ENCODE measurements around the gene NUCB2.
"Not testable (repeated sequence)": the region's sequence is repeated elsewhere in the genome, so short reads cannot be mapped to it uniquely, and the experiment has no call there.

The NUCB2 gene

GRCh38 chr11:17256512-17256911 lies 20.0 kb upstream of the NUCB2 start:
- Histone ChIP-seq H3K9me3 (ENCODE audit: low read length) (no peaks in the 10 kb centered on the region), H3K4me3 (ENCODE audit: low read length) (no peak overlapping the region), H2AFZ (ENCODE audit: low read depth, low read length) (no peak overlapping the region), H3K4me1 (ENCODE audit: insufficient read depth, low read length) (no peaks in the 10 kb centered on the region), H3K36me3 (ENCODE audit: insufficient read depth, low read length) (no peaks in the 10 kb centered on the region), H3K27me3 (ENCODE audit: insufficient read depth, low read length) (no peaks in the 10 kb centered on the region)

GRCh38 chr11:17257196-17257595 lies 19.3 kb upstream of the NUCB2 start:
- Histone ChIP-seq H3K9me3 (ENCODE audit: low read length) (no peaks in the 10 kb centered on the region), H3K4me1 (ENCODE audit: insufficient read depth, low read length) (no peaks in the 10 kb centered on the region), H3K4me3 (ENCODE audit: low read length) (no peak overlapping the region)

GRCh38 chr11:17258670-17259069 lies 17.9 kb upstream of the NUCB2 start:
- Histone ChIP-seq H3K4me3 (ENCODE audit: low read length) (no peak overlapping the region), H2AFZ (ENCODE audit: low read depth, low read length) (no peak overlapping the region), H3K4me1 (ENCODE audit: insufficient read depth, low read length) (no peaks in the 10 kb centered on the region), H3K36me3 (ENCODE audit: insufficient read depth, low read length) (no peaks in the 10 kb centered on the region), H3K27me3 (ENCODE audit: insufficient read depth, low read length) (no peaks in the 10 kb centered on the region), H3K9me3 (ENCODE audit: low read length) (no peaks in the 10 kb centered on the region)

More at GRCh38 chr11:17257196-17257595, 19.3 kb upstream of the NUCB2 start:
- no peaks in the 10 kb centered on the region for H3K36me3 ChIP-seq (ENCODE audit: insufficient read depth, low read length)
- no peak overlapping the region for H2AFZ ChIP-seq (ENCODE audit: low read depth, low read length)
- H3K27me3 ChIP-seq (ENCODE audit: insufficient read depth, low read length) = no peaks in the 10 kb centered on the region

GRCh38 chr11:17259519-17259918 lies 17.0 kb upstream of the NUCB2 start:
- no peak overlapping the region for H3K4me3 ChIP-seq (ENCODE audit: low read length)
- H3K9me3 ChIP-seq (ENCODE audit: low read length) = no peaks in the 10 kb centered on the region
- no peaks in the 10 kb centered on the region for H3K27me3 ChIP-seq (ENCODE audit: insufficient read depth, low read length)
- H3K4me1 ChIP-seq (ENCODE audit: insufficient read depth, low read length) = no peaks in the 10 kb centered on the region
- no peaks in the 10 kb centered on the region for H3K36me3 ChIP-seq (ENCODE audit: insufficient read depth, low read length)
- H2AFZ ChIP-seq (ENCODE audit: low read depth, low read length) = no peak overlapping the region

GRCh38 chr11:17260020-17260419 lies 16.5 kb upstream of the NUCB2 start:
- Histone ChIP-seq H3K9me3 (ENCODE audit: low read length) (no peaks in the 10 kb centered on the region), H3K27me3 (ENCODE audit: insufficient read depth, low read length) (no peaks in the 10 kb centered on the region), H3K36me3 (ENCODE audit: insufficient read depth, low read length) (no peaks in the 10 kb centered on the region), H2AFZ (ENCODE audit: low read depth, low read length) (no peak overlapping the region), H3K4me3 (ENCODE audit: low read length) (no peak overlapping the region), H3K4me1 (ENCODE audit: insufficient read depth, low read length) (no peaks in the 10 kb centered on the region)

- H3K4me1 ChIP-seq (ENCODE audit: insufficient read depth, low read length) = no peaks in the 10 kb centered on the region
- H3K27me3 ChIP-seq (ENCODE audit: insufficient read depth, low read length) = no peaks in the 10 kb centered on the region
- no peak overlapping the region for H3K4me3 ChIP-seq (ENCODE audit: low read length)
- no peaks in the 10 kb centered on the region for H3K36me3 ChIP-seq (ENCODE audit: insufficient read depth, low read length)
- no peak overlapping the region for H2AFZ ChIP-seq (ENCODE audit: low read depth, low read length)
- H3K9me3 ChIP-seq (ENCODE audit: low read length) = no peaks in the 10 kb centered on the region
Observed at GRCh38 chr11:17263769-17264168, 12.8 kb upstream of the NUCB2 start.

- H3K9me3 ChIP-seq (ENCODE audit: low read length) = no peaks in the 10 kb centered on the region
Observed at GRCh38 chr11:17266781-17267180, 9.8 kb upstream of the NUCB2 start.

GRCh38 chr11:17267576-17267975 lies 9.0 kb upstream of the NUCB2 start:
- H3K4me1 ChIP-seq (ENCODE audit: insufficient read depth, low read length) = no peaks in the 10 kb centered on the region
- H3K27me3 ChIP-seq (ENCODE audit: insufficient read depth, low read length) = no peaks in the 10 kb centered on the region
- no peaks in the 10 kb centered on the region for H3K9me3 ChIP-seq (ENCODE audit: low read length)
- H3K36me3 ChIP-seq (ENCODE audit: insufficient read depth, low read length) = no peaks in the 10 kb centered on the region
- H2AFZ ChIP-seq (ENCODE audit: low read depth, low read length) = no peak overlapping the region
- H3K4me3 ChIP-seq (ENCODE audit: low read length) = no peak overlapping the region

More at GRCh38 chr11:17266781-17267180, 9.8 kb upstream of the NUCB2 start:
- H3K27me3 ChIP-seq (ENCODE audit: insufficient read depth, low read length) = no peaks in the 10 kb centered on the region
- no peaks in the 10 kb centered on the region for H3K4me1 ChIP-seq (ENCODE audit: insufficient read depth, low read length)
- no peak overlapping the region for H2AFZ ChIP-seq (ENCODE audit: low read depth, low read length)
- no peak overlapping the region for H3K4me3 ChIP-seq (ENCODE audit: low read length)
- no peaks in the 10 kb centered on the region for H3K36me3 ChIP-seq (ENCODE audit: insufficient read depth, low read length)

- not testable (repeated sequence) for H2AFZ ChIP-seq (ENCODE audit: low read depth, low read length); H3K4me1 ChIP-seq (ENCODE audit: insufficient read depth, low read length); H3K27me3 ChIP-seq (ENCODE audit: insufficient read depth, low read length); H3K4me3 ChIP-seq (ENCODE audit: low read length); H3K9me3 ChIP-seq (ENCODE audit: low read length); H3K36me3 ChIP-seq (ENCODE audit: insufficient read depth, low read length)
Observed at GRCh38 chr11:17268500-17268899, 8.0 kb upstream of the NUCB2 start.

GRCh38 chr11:17268902-17269301 lies 7.6 kb upstream of the NUCB2 start:
- no peaks in the 10 kb centered on the region for H3K4me1 ChIP-seq (ENCODE audit: insufficient read depth, low read length)
- H3K9me3 ChIP-seq (ENCODE audit: low read length) = no peaks in the 10 kb centered on the region
- H3K27me3 ChIP-seq (ENCODE audit: insufficient read depth, low read length) = no peaks in the 10 kb centered on the region
- no peak overlapping the region for H2AFZ ChIP-seq (ENCODE audit: low read depth, low read length)
- no peaks in the 10 kb centered on the region for H3K36me3 ChIP-seq (ENCODE audit: insufficient read depth, low read length)
- no peak overlapping the region for H3K4me3 ChIP-seq (ENCODE audit: low read length)

GRCh38 chr11:17272801-17273200 lies 3.7 kb upstream of the NUCB2 start:
- Histone ChIP-seq H3K27me3 (ENCODE audit: insufficient read depth, low read length) (no peaks in the 10 kb centered on the region), H3K9me3 (ENCODE audit: low read length) (no peaks in the 10 kb centered on the region), H3K4me3 (ENCODE audit: low read length) (no peak overlapping the region), H3K36me3 (ENCODE audit: insufficient read depth, low read length) (no peaks in the 10 kb centered on the region), H2AFZ (ENCODE audit: low read depth, low read length) (no peak overlapping the region), H3K4me1 (ENCODE audit: insufficient read depth, low read length) (peaks cover 12% of the 10 kb centered on the region)

- H3K9me3 ChIP-seq (ENCODE audit: low read length) = no peaks in the 10 kb centered on the region
- peaks cover 12% of the 10 kb centered on the region for H3K4me1 ChIP-seq (ENCODE audit: insufficient read depth, low read length)
- no peak overlapping the region for H3K4me3 ChIP-seq (ENCODE audit: low read length)
- H2AFZ ChIP-seq (ENCODE audit: low read depth, low read length) = no peak overlapping the region
- H3K36me3 ChIP-seq (ENCODE audit: insufficient read depth, low read length) = no peaks in the 10 kb centered on the region
- no peaks in the 10 kb centered on the region for H3K27me3 ChIP-seq (ENCODE audit: insufficient read depth, low read length)
Observed at GRCh38 chr11:17273211-17273610, 3.3 kb upstream of the NUCB2 start.

- H3K9me3 ChIP-seq (ENCODE audit: low read length) = no peaks in the 10 kb centered on the region
Observed at GRCh38 chr11:17273668-17274282, 2.8 kb upstream of the NUCB2 start.

More at GRCh38 chr11:17273668-17274282, 2.8 kb upstream of the NUCB2 start:
- H3K4me1 ChIP-seq (ENCODE audit: insufficient read depth, low read length) = peaks cover 12% of the 10 kb centered on the region
- no peak overlapping the region for H2AFZ ChIP-seq (ENCODE audit: low read depth, low read length)
- no peak overlapping the region for H3K4me3 ChIP-seq (ENCODE audit: low read length)
- H3K36me3 ChIP-seq (ENCODE audit: insufficient read depth, low read length) = no peaks in the 10 kb centered on the region
- H3K27me3 ChIP-seq (ENCODE audit: insufficient read depth, low read length) = no peaks in the 10 kb centered on the region
